Measurements from ENCODE around the gene RBM10.

GRCh38 chrX:47226531-47227333 is 81.7 kb downstream of the RBM10 start:
- TF ChIP-seq, protein P1, sequence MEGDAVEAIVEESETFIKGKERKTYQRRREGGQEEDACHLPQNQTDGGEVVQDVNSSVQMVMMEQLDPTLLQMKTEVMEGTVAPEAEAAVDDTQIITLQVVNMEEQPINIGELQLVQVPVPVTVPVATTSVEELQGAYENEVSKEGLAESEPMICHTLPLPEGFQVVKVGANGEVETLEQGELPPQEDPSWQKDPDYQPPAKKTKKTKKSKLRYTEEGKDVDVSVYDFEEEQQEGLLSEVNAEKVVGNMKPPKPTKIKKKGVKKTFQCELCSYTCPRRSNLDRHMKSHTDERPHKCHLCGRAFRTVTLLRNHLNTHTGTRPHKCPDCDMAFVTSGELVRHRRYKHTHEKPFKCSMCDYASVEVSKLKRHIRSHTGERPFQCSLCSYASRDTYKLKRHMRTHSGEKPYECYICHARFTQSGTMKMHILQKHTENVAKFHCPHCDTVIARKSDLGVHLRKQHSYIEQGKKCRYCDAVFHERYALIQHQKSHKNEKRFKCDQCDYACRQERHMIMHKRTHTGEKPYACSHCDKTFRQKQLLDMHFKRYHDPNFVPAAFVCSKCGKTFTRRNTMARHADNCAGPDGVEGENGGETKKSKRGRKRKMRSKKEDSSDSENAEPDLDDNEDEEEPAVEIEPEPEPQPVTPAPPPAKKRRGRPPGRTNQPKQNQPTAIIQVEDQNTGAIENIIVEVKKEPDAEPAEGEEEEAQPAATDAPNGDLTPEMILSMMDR (IDR thresholded peaks at IDR 0.05; ENCODE audit: extremely low read depth in 1 of 2, insufficient read depth in 1 of 2, low read depth in 1 of 2, low read length in 2 of 2) = no peak
- TF ChIP-seq POLR2AphosphoS5 (IDR thresholded peaks at IDR 0.05; ENCODE audit: insufficient read depth, low read depth, low read length) = no peak
- TF ChIP-seq EZH2 (IDR thresholded peaks at IDR 0.05; ENCODE audit: borderline replicate concordance, low read depth, low read length, severe bottlenecking) = no peak
- TF ChIP-seq POLR2A (IDR thresholded peaks at IDR 0.05; ENCODE audit: low read depth, low read length) = no peak

Measured in endothelial cell of umbilical vein (primary cell).